H1 (cell line): Measurements from ENCODE around the gene PIK3R3. TPM values are rescaled to one million over a fixed set of nuclear protein-coding genes. Genes with fewer than 3 reads are reported as not detected.

Experiments
- CTCF ChIA-PET: fragments of 300-600 bp; sonication (Branson Sonifier 250); formaldehyde crosslinking; loops from one replicate; lab custom pipeline; 2021; ENCODE audit not compliant: partially characterized antibody; lab: Charles Lee
- POLR2A ChIA-PET: fragments of 300-600 bp; sonication (Branson Sonifier 250); formaldehyde crosslinking; loops from one replicate; lab custom pipeline; 2021; ENCODE audit warnings: inconsistent platforms; ENCODE audit not compliant: partially characterized antibody; lab: Charles Lee
- DNase-seq, 2 experiments: peaks; one replicate each; pipeline versions ENCODE4 v3.0.0 to v3.0.0-alpha.2; 2010 to 2022; ENCODE audit warnings: low spot score in 2 of 2, low read depth in 1 of 2, mixed read lengths in 1 of 2
- FAIRE-seq: peaks from 2 replicates; lab custom pipeline; 2011; peaks lifted over from hg19 to GRCh38; lab: Jason Lieb, UNC
- H2AFZ ChIP-seq: 2 replicates; pipeline ENCODE4 v1.8.1; 2012; ENCODE audit warnings: low read length, inconsistent platforms
- H2AK5ac ChIP-seq: 2 replicates; pipeline ENCODE4 v1.6.1; 2013; ENCODE audit warnings: low read depth, low read length
- H2BK120ac ChIP-seq: replicated peaks from 2 replicates; pipeline ENCODE3; 2013; ENCODE audit warnings: low read depth, low read length, inconsistent platforms
- H2BK12ac ChIP-seq: 2 replicates; pipeline ENCODE4 v1.6.1; 2013; ENCODE audit warnings: low read depth, low read length
- H2BK15ac ChIP-seq: 2 replicates; pipeline ENCODE4 v1.6.1; 2013; ENCODE audit warnings: low read length
- H2BK20ac ChIP-seq: 2 replicates; pipeline ENCODE4 v1.6.1; 2013; ENCODE audit warnings: low read length
- H2BK5ac ChIP-seq: 2 replicates; pipeline ENCODE4 v1.6.1; 2013; ENCODE audit warnings: low read depth, low read length
- H3K14ac ChIP-seq: 2 replicates; pipeline ENCODE4 v1.6.1; 2013; ENCODE audit warnings: inconsistent platforms; ENCODE audit not compliant: insufficient read length
- H3K18ac ChIP-seq: 2 replicates; pipeline ENCODE4 v1.6.1; 2013; ENCODE audit warnings: low read length; ENCODE audit errors: extremely low read depth
- H3K23ac ChIP-seq: 2 replicates; pipeline ENCODE4 v1.6.1; 2013; ENCODE audit warnings: inconsistent platforms; ENCODE audit not compliant: insufficient read length
- H3K23me2 ChIP-seq: 2 replicates; pipeline ENCODE4 v1.6.1; 2013; ENCODE audit warnings: low read depth, low read length
- H3K27ac ChIP-seq: 2 replicates; pipeline ENCODE4 v1.6.1; 2011; ENCODE audit warnings: low read depth, low read length, inconsistent platforms
- H3K27me3 ChIP-seq, 4 experiments: replicated peaks in 1 of 4; 1 replicate in 1 of 4; 2 replicates in 3 of 4; pipeline versions ENCODE4 v1.6.1 to v1.8.1; 2011 to 2013; ENCODE audit warnings: low read length in 3 of 4, mild to moderate bottlenecking in 3 of 4, inconsistent platforms in 2 of 4, mixed read lengths in 2 of 4, moderate library complexity in 1 of 4; ENCODE audit not compliant: control insufficient read depth in 3 of 4, insufficient read depth in 3 of 4; ENCODE audit errors: extremely low read depth in 1 of 4
- H3K36me3 ChIP-seq, 4 experiments: 2 replicates each; pipeline versions ENCODE4 v1.6.1 to v1.8.1; 2011 to 2013; ENCODE audit warnings: mild to moderate bottlenecking in 4 of 4, low read length in 3 of 4, moderate library complexity in 2 of 4, control low read depth in 1 of 4, inconsistent platforms in 1 of 4; ENCODE audit not compliant: insufficient read depth in 4 of 4, control insufficient read depth in 2 of 4
- H3K4ac ChIP-seq: replicated peaks from 2 replicates; pipeline ENCODE3; 2013; ENCODE audit warnings: low read length, low read depth, mixed read lengths, inconsistent platforms; ENCODE audit not compliant: insufficient read length
- H3K4me1 ChIP-seq, 4 experiments: replicated peaks in 1 of 4; 1 replicate in 1 of 4; 2 replicates in 3 of 4; pipeline versions ENCODE4 v1.6.1 to v1.8.1; 2011 to 2013; ENCODE audit warnings: low read length in 3 of 4, inconsistent platforms in 2 of 4, mixed read lengths in 1 of 4; ENCODE audit not compliant: insufficient read depth in 4 of 4, control insufficient read depth in 3 of 4
- H3K4me2 ChIP-seq, 2 experiments: 2 replicates each; pipeline versions ENCODE4 v1.6.1 to v1.8.1; 2011 to 2013; ENCODE audit warnings: low read depth in 2 of 2, low read length in 2 of 2, control low read depth in 1 of 2, inconsistent platforms in 1 of 2, mild to moderate bottlenecking in 1 of 2; ENCODE audit not compliant: insufficient read depth in 1 of 2
- H3K4me3 ChIP-seq, 4 experiments: fragments of 200-600, 300-600 bp in 1 of 4; sonication (generic), shearing (Covaris generic), sonication (Bioruptor Twin) in 1 of 4; 2 replicates each; pipeline versions ENCODE4 v1.5.1 to v1.8.1; 2011 to 2016; ENCODE audit warnings: low read length in 4 of 4, low read depth in 3 of 4, control low read depth in 2 of 4, inconsistent platforms in 2 of 4, mild to moderate bottlenecking in 2 of 4, mixed read lengths in 1 of 4, moderate library complexity in 1 of 4; ENCODE audit not compliant: insufficient read depth in 2 of 4; ENCODE audit errors: extremely low read depth in 1 of 4
- H3K56ac ChIP-seq: replicated peaks from 2 replicates; pipeline ENCODE3; 2013; ENCODE audit warnings: low read depth, mild to moderate bottlenecking, mixed read lengths, low read length, inconsistent platforms; ENCODE audit not compliant: insufficient read length
- H3K79me1 ChIP-seq: 2 replicates; pipeline ENCODE4 v1.6.1; 2013; ENCODE audit warnings: low read depth, low read length, control low read depth
- H3K79me2 ChIP-seq, 2 experiments: 2 replicates each; pipeline versions ENCODE4 v1.6.1 to v1.8.1; 2012 to 2013; ENCODE audit warnings: low read length in 2 of 2, mild to moderate bottlenecking in 2 of 2, inconsistent platforms in 1 of 2; ENCODE audit not compliant: insufficient read depth in 2 of 2, control insufficient read depth in 1 of 2
- H3K9ac ChIP-seq, 4 experiments: replicated peaks in 1 of 4; 1 replicate in 1 of 4; 2 replicates in 3 of 4; pipeline versions ENCODE4 v1.6.1 to v1.8.1; 2011 to 2013; ENCODE audit warnings: low read depth in 3 of 4, low read length in 3 of 4, control low read depth in 2 of 4, mild to moderate bottlenecking in 2 of 4, moderate library complexity in 2 of 4, inconsistent platforms in 1 of 4; ENCODE audit errors: extremely low read depth in 1 of 4
- H3K9me3 ChIP-seq, 2 experiments: 2 replicates each; pipeline versions ENCODE4 v1.6.1 to v1.8.1; 2012 to 2013; ENCODE audit warnings: mild to moderate bottlenecking in 2 of 2, moderate library complexity in 2 of 2, control low read depth in 1 of 2, inconsistent platforms in 1 of 2, low read depth in 1 of 2, low read length in 1 of 2, mixed read lengths in 1 of 2; ENCODE audit not compliant: insufficient read depth in 2 of 2
- H4K20me1 ChIP-seq, 2 experiments: replicated peaks in 1 of 2; 2 replicates each; pipeline versions ENCODE3 to v1.8.1; 2011 to 2013; ENCODE audit warnings: inconsistent platforms in 2 of 2, low read length in 2 of 2, mild to moderate bottlenecking in 1 of 2; ENCODE audit not compliant: insufficient read depth in 2 of 2, control insufficient read depth in 1 of 2
- H4K5ac ChIP-seq: 2 replicates; pipeline ENCODE4 v1.6.1; 2013; ENCODE audit warnings: low read length, low read depth, mixed read lengths, inconsistent platforms; ENCODE audit not compliant: insufficient read length
- H4K8ac ChIP-seq: 2 replicates; pipeline ENCODE4 v1.8.0; 2013; ENCODE audit warnings: mild to moderate bottlenecking, moderate library complexity, low read length, inconsistent platforms; ENCODE audit not compliant: insufficient read depth; ENCODE audit errors: extremely low read depth
- H4K91ac ChIP-seq: replicated peaks from 2 replicates; pipeline ENCODE3; 2013; ENCODE audit warnings: low read length, mixed read lengths, inconsistent platforms; ENCODE audit not compliant: insufficient read length
- CBX8 ChIP-seq: fragments of 300-800, 300-1000 bp; sonication (generic); IDR thresholded peaks from 2 replicates; pipeline ENCODE4 v1.7.1; 2016; ENCODE audit warnings: low read depth, low read length, borderline replicate concordance
- CREB1 ChIP-seq: IDR thresholded peaks from 2 replicates; pipeline ENCODE4 v1.6.1; 2012; ENCODE audit warnings: inconsistent platforms
- PHF8 ChIP-seq: fragments of 200-600 bp; sonication (generic); conservative IDR thresholded peaks from 2 replicates; pipeline ENCODE4 v1.7.1; 2012; ENCODE audit warnings: low read depth, mild to moderate bottlenecking, inconsistent platforms, low read length, moderate library complexity
- POU5F1 ChIP-seq: IDR thresholded peaks from 2 replicates; pipeline ENCODE4 v1.6.1; 2011; ENCODE audit warnings: low read depth, mild to moderate bottlenecking, low read length, moderate library complexity
- ZNF274 ChIP-seq: IDR thresholded peaks from 2 replicates; pipeline ENCODE4 v1.7.0; 2012; ENCODE audit warnings: low read length, borderline replicate concordance; ENCODE audit errors: extremely low read depth
- WGBS, 2 experiments: shearing (Covaris generic) in 1 of 2; methylation state at CpG; one replicate each; pipeline versions ENCODE4 v1.1.6 to v1.1.7; 2013 to 2015; ENCODE audit warnings: low lambda C conversion rate in 2 of 2, mixed read lengths in 2 of 2, inconsistent platforms in 1 of 2, low coverage in 1 of 2, missing lambda C conversion rate in 1 of 2; ENCODE audit not compliant: insufficient replicate concordance in 2 of 2, insufficient coverage in 1 of 2, insufficient read length in 1 of 2; ENCODE audit errors: extremely low coverage in 1 of 2, missing lambda C conversion rate in 1 of 2; 5-methylcytosine and 5-hydroxymethylcytosine counted together
- polyA plus RNA-seq, 7 experiments: library from polyadenylated mRNA; depleted of rRNA in 3 of 7; stranded (reverse) in 5 of 7; unstranded in 2 of 7; fragments of >200 nt in 5 of 7; fragments of 200-250 nt in 2 of 7; gene quantifications; 1 replicate in 5 of 7; 2 replicates in 1 of 7; 4 replicates in 1 of 7; pipeline versions ENCODE4 v1.2.1 to v1.2.3, GENCODE V29; 2011 to 2013; ENCODE audit warnings: missing spikeins in 2 of 7, mixed read lengths in 2 of 7
- total RNA-seq: library from RNA; stranded (reverse); fragmentation: NEBNext Ultra II Directional; extraction: Animal tissue kit (Norgen Biotek cat#: 25700); gene quantifications from 2 replicates; pipeline ENCODE4 v1.2.1, GENCODE V29; 2021

Gene PIK3R3
- total and polyA plus RNA-seq, 2 of the 8 experiments (the other 6 are each of a cell fraction or from before 2014, with no cell fraction given): 5.3 to 13.6 TPM

- no peak overlapping the region for H2BK5ac ChIP-seq
- no peak overlapping the region for H3K14ac ChIP-seq
- no peak overlapping the region for H2AFZ ChIP-seq
- no peaks in the 10 kb centered on the region for H4K20me1 ChIP-seq
- H3K23ac ChIP-seq: no peak overlapping the region
- H2BK12ac ChIP-seq: no peak overlapping the region
- no peak overlapping the region for H3K18ac ChIP-seq
- H3K23me2 ChIP-seq: no peaks in the 10 kb centered on the region
- H4K8ac ChIP-seq: no peak overlapping the region
- CTCF ChIA-PET: no interaction called here
- no peaks in the 10 kb centered on the region for H3K36me3 ChIP-seq
- H4K5ac ChIP-seq: no peak overlapping the region
- no peak overlapping the region for H3K4ac ChIP-seq
- TF ChIP-seq CBX8 (no peak), ZNF274 (no peak), CREB1 (no peak), PHF8 (no peak), POU5F1 (no peak)
- TF ChIP-seq, all 59 proteins: peak for 0
- no peak overlapping the region for H2BK15ac ChIP-seq
- H2BK120ac ChIP-seq: no peak overlapping the region
- no peaks in the 10 kb centered on the region for H3K79me1 ChIP-seq
- FAIRE-seq: no peak
- no peak overlapping the region for H3K27ac ChIP-seq
- no peak overlapping the region for H3K9ac ChIP-seq
- H4K91ac ChIP-seq: no peak overlapping the region
- H3K4me2 ChIP-seq: no peak overlapping the region
- H3K27me3 ChIP-seq: no peaks in the 10 kb centered on the region
- no peak overlapping the region for H2AK5ac ChIP-seq
- no peak overlapping the region for H3K4me3 ChIP-seq
- no peaks in the 10 kb centered on the region for H3K4me1 ChIP-seq
- H3K56ac ChIP-seq: no peak overlapping the region
- no peak overlapping the region for H2BK20ac ChIP-seq
- DNase-seq: no peak
- POLR2A ChIA-PET: interaction anchor here (0.5 to 0.6 kb wide), 2 partner anchors 137 to 635 kb away, joined by 4 to 5 read pairs; no protein-coding TSS in a partner anchor
- peaks cover 0 to 2% of the 10 kb centered on the region in 2 experiments; a peak in 1 of 4 replicates for H3K9me3 ChIP-seq
- peaks cover 0 to 6% of the 10 kb centered on the region in 2 experiments; a peak in 1 of 4 replicates for H3K79me2 ChIP-seq
- WGBS, 2 experiments: 90% methylated on average over 6 of the region's 6 CpGs; no CpG with 5 or more reads in 1 of the 2 experiments
Measured at GRCh38 chr1:45994423-45994822, 138.0 kb downstream of the PIK3R3 start.
